Measurements from ENCODE around the gene PROSER3.

PROSER3 gene

GRCh38 chr19:35738021-35738886 lies 19.7 kb upstream of the PROSER3 start:
- Histone ChIP-seq H3K4me3 (no peak overlapping the region), H3K4me2 (no peak overlapping the region), H3K9me3 (no peaks in the 10 kb centered on the region), H3K4me1 (peaks cover 55% of the 10 kb centered on the region), H3K36me3 (peaks cover 62% of the 10 kb centered on the region), H4K20me1 (peaks cover 64% of the 10 kb centered on the region), H3K9ac (no peak overlapping the region), H3K27me3 (no peaks in the 10 kb centered on the region), H3K27ac (no peak overlapping the region)
- no peak for TF ChIP-seq Cebpa-rat (IDR thresholded peaks at IDR 0.05)

- H3K4me3 ChIP-seq, result no peak overlapping the region
- no peaks in the 10 kb centered on the region for H3K27me3 ChIP-seq
- no peak overlapping the region for H3K4me2 ChIP-seq
- no peak overlapping the region for H3K27ac ChIP-seq
- H3K4me1 ChIP-seq, result peaks cover 61% of the 10 kb centered on the region
- H4K20me1 ChIP-seq, result peaks cover 60% of the 10 kb centered on the region
- H3K9ac ChIP-seq, result no peak overlapping the region
- no peaks in the 10 kb centered on the region for H3K9me3 ChIP-seq
- TF ChIP-seq Cebpa-rat (IDR thresholded peaks at IDR 0.05), result no peak
- peaks cover 56% of the 10 kb centered on the region for H3K36me3 ChIP-seq
These were observed 19.1 kb upstream of the PROSER3 start for GRCh38 chr19:35738887-35739229.

DNA sequence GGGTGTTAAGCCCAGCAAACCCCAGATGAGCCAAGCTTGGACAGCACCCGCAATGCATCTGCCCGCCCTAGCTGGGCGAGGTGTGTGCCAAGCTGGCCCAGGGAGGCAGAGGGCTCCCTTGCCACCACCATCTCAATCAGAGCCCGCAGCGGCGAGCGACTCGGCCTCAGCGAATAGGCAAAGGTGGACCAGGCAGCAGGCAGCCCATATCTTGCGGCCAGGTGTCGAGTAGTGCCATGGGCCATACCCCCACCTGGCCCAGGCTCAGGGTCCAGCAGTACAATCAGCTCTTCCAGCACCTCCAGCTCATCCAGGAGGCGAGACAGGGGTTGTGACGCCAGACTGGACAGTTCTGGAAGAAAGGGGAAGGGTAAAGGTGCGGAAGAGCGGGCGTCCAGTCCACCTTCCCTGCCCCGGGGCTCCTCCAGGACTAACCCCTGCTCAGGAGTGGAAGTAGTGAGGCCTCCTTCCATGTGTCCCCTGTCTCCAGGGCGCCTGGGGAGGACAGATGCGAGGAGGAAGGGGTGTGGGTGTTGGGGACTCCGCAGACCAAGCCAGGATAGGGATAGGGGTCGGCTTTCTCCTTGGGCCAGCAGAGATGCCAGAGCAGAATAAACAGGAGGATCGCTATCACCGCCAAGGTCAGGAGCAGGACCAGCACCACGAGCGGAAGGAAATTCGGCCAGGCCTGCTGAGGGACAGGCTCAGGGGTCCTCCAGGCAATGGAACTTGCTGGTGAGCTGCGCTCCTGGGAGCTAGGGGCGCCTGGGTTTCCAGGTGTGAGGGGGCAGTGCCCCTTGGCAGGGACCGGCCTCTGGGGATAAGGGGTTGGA lies 18.5 kb upstream of the PROSER3 start:
- H3K9ac ChIP-seq, result peak overlapping the region; percentile 75

DNA sequence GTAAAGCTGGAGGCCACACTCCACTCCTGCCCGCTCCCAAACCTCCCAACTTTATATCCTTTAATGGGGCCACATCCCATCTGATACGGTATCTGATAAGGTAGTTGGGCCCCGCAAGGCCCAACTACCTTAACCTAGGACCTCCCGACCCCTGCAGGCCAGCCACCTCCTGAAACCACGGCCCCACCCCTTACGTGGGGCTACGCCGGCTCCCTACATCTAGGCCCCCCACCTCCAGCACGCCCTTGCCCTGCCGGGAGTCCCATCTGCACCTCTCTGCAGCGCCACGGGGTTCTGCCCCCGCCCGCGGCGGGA lies 17.9 kb upstream of the PROSER3 start:
- H3K36me3 ChIP-seq, result peaks cover 44% of the 10 kb centered on the region
- peak overlapping the region; percentile 75 for H3K9ac ChIP-seq
- H3K4me3 ChIP-seq, result peak overlapping the region; percentile 71
- H4K20me1 ChIP-seq, result peaks cover 48% of the 10 kb centered on the region
- peak overlapping the region; percentile 39; the same call in 1 of the 2 replicates for H3K27ac ChIP-seq
- no peaks in the 10 kb centered on the region for H3K9me3 ChIP-seq
- no peaks in the 10 kb centered on the region for H3K27me3 ChIP-seq
- H3K4me1 ChIP-seq, result peaks cover 70% of the 10 kb centered on the region
- H3K4me2 ChIP-seq, result peak overlapping the region; percentile 98
- TF ChIP-seq Cebpa-rat (IDR thresholded peaks at IDR 0.05), result no peak

More for the DNA sequence above, 18.5 kb upstream of the PROSER3 start:
- H3K4me2 ChIP-seq, result peak overlapping the region; percentile 98
- no peaks in the 10 kb centered on the region for H3K27me3 ChIP-seq
- H3K9me3 ChIP-seq, result no peaks in the 10 kb centered on the region
- no peak for TF ChIP-seq Cebpa-rat (IDR thresholded peaks at IDR 0.05)
- peaks cover 54% of the 10 kb centered on the region for H4K20me1 ChIP-seq
- H3K4me3 ChIP-seq, result peak overlapping the region; percentile 71
- H3K4me1 ChIP-seq, result peaks cover 67% of the 10 kb centered on the region
- H3K27ac ChIP-seq, result no peak overlapping the region
- peaks cover 50% of the 10 kb centered on the region for H3K36me3 ChIP-seq

- H3K9me3 ChIP-seq, result no peaks in the 10 kb centered on the region
- H4K20me1 ChIP-seq, result peaks cover 42% of the 10 kb centered on the region
- peak overlapping the region; percentile 79 for H3K27ac ChIP-seq
- peaks cover 39% of the 10 kb centered on the region for H3K36me3 ChIP-seq
- TF ChIP-seq Cebpa-rat (IDR thresholded peaks at IDR 0.05), result peak; percentile 33; the same call in 1 of the 2 replicates
- H3K9ac ChIP-seq, result peak overlapping the region; percentile 76
- H3K4me1 ChIP-seq, result peaks cover 65% of the 10 kb centered on the region
- peak overlapping the region; percentile 98 for H3K4me2 ChIP-seq
- no peaks in the 10 kb centered on the region for H3K27me3 ChIP-seq
- peak overlapping the region; percentile 71 for H3K4me3 ChIP-seq
These were observed 17.4 kb upstream of the PROSER3 start for GRCh38 chr19:35740423-35741202.

DNA sequence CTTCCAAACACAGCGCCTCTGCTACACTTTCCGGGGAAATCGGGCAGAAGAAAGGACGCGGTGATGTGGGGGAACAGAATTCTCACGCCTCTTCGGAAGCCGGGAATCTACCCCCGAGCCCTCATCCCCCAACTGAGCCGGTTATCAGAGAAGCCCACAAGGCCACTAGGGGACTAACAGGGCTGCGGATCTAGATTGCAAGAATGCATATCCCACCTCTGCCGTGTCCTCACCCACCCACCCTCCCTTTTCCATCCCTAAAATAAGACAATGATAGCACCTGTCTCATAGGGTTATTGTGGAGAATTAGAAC lies 16.8 kb upstream of the PROSER3 start:
- Histone ChIP-seq H3K36me3 (peaks cover 33% of the 10 kb centered on the region), H3K4me1 (peaks cover 63% of the 10 kb centered on the region), H3K9me3 (no peaks in the 10 kb centered on the region), H3K4me2 (peak overlapping the region; percentile 98), H3K4me3 (peak overlapping the region; percentile 71), H3K9ac (peak overlapping the region; percentile 76), H4K20me1 (peaks cover 40% of the 10 kb centered on the region), H3K27me3 (no peaks in the 10 kb centered on the region), H3K27ac (peak overlapping the region; percentile 88)
- TF ChIP-seq Cebpa-rat (IDR thresholded peaks at IDR 0.05), result no peak

GRCh38 chr19:35742121-35742724 lies 15.8 kb upstream of the PROSER3 start, which contains the start of gene IGFLR1:
Gene IGFLR1, minus strand, starts transcription at chr19:35742452. Its CDS starts 1,272 bp downstream, at chr19:35741180.
- Histone ChIP-seq H3K9ac (peak within 1 kb of the TSS; percentile 72), H3K4me2 (peak within 1 kb of the TSS; percentile 98), H3K27me3 (no peaks in the 10 kb centered on the region), H4K20me1 (peaks cover 29% of the 10 kb centered on the region), H3K9me3 (no peaks in the 10 kb centered on the region), H3K4me1 (peaks cover 63% of the 10 kb centered on the region), H3K27ac (peak within 1 kb of the TSS; percentile 88), H3K4me3 (peak within 1 kb of the TSS; percentile 71), H3K36me3 (peaks cover 23% of the 10 kb centered on the region)
- no peak for TF ChIP-seq Cebpa-rat (IDR thresholded peaks at IDR 0.05)

DNA sequence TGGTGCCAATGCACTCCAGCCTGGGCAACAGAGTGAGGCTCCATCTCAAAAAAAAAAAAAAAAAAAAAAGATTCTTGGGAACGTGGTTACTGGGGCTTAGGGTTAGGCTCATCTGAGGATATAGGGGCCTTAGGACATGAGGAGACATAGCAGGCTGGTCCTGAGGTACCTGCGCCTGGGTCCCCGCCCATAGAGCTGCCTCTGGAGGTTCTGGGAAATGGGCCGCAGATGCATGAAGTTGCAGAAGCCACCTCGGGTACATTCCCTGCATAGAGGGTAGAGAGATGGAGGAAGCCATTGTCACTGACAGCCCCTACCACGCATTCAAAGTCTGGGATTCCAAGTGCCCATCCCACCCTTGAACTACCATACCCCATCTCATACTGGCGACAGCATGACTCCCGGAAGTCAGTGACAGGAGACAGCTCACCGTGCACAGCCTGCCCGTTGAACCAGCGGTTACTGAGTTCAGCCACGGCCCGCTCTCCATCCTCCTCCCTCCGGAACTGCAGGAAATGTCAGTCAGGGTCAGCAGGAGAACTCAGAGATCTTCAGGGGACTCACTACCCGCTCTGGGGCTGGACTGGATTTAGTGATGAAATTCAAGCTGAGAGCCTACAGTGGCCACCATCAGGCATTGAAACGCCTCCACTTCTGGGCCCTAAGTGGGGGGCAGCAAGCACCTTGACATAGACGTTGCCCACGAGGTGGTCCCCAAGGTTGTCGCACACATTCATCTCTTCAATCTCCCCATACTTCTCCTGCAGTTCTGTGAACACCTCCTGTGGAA lies 14.1 kb upstream of the PROSER3 start:
- no peak for TF ChIP-seq Cebpa-rat (IDR thresholded peaks at IDR 0.05)
- Histone ChIP-seq H3K4me1 (peaks cover 69% of the 10 kb centered on the region), H4K20me1 (peaks cover 13% of the 10 kb centered on the region), H3K27ac (no peak overlapping the region), H3K4me2 (peak overlapping the region; percentile 98), H3K9me3 (no peaks in the 10 kb centered on the region), H3K27me3 (no peaks in the 10 kb centered on the region), H3K9ac (no peak overlapping the region), H3K36me3 (peaks cover 7% of the 10 kb centered on the region), H3K4me3 (peak overlapping the region; percentile 74)
